ENCODE results near the gene ITSN1. TPM values are rescaled to one million over a fixed set of nuclear protein-coding genes. Genes with fewer than 3 reads are reported as not detected.

ITSN1 gene
- total RNA-seq, 1 donor from 2014 or later, result 41.9 TPM

DNA sequence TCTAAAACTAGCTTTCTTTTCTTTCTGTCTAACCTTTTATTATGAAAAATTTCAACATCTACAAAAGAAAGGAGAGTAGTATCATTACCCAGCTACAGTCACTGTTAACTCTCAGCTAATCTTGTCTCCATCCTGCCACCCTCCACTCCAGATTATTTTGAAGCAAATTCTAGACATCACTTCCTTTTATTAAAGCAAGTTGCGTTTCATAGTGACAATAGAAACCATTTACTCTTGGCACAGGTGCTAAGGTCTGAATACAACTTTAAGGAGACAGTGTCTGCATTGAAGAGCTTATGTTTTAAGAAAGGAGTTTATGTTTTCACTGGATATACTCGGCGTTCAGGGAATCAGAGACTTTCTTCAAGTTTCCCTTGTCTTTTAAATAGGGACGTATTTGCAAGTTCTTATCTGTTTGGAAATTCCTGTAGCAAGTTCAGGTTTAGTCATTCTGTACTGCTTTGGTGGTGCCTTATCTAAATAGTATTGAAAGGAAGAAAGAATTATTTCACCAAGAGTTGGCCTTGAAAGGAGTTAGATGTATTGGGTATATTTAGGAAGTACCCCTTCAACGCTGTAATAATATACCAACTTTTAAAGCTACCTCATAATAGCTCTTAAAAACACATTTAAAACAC, 42.7 kb downstream of the ITSN1 start:
- no peak overlapping the region for H3K4me3 ChIP-seq
- DNase-seq, result no peak
- intact Hi-C loops (cut with micrococcal nuclease), result no loop called here
- H3K36me3 ChIP-seq, result no peaks in the 10 kb centered on the region
- peak overlapping the region; percentile 45 for H3K27ac ChIP-seq (replicated peaks)
- H3K27me3 ChIP-seq (ENCODE audit: low read depth), result no peaks in the 10 kb centered on the region
- no peaks in the 10 kb centered on the region for H3K9me3 ChIP-seq (replicated peaks)
- H3K4me1 ChIP-seq, result peaks cover 72% of the 10 kb centered on the region
- TF ChIP-seq, protein P1, sequence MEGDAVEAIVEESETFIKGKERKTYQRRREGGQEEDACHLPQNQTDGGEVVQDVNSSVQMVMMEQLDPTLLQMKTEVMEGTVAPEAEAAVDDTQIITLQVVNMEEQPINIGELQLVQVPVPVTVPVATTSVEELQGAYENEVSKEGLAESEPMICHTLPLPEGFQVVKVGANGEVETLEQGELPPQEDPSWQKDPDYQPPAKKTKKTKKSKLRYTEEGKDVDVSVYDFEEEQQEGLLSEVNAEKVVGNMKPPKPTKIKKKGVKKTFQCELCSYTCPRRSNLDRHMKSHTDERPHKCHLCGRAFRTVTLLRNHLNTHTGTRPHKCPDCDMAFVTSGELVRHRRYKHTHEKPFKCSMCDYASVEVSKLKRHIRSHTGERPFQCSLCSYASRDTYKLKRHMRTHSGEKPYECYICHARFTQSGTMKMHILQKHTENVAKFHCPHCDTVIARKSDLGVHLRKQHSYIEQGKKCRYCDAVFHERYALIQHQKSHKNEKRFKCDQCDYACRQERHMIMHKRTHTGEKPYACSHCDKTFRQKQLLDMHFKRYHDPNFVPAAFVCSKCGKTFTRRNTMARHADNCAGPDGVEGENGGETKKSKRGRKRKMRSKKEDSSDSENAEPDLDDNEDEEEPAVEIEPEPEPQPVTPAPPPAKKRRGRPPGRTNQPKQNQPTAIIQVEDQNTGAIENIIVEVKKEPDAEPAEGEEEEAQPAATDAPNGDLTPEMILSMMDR (IDR thresholded peaks at IDR 0.05; ENCODE audit: borderline replicate concordance), result no peak

GRCh38 chr21:33685613-33686197, 43.4 kb downstream of the ITSN1 start:
- peaks cover 72% of the 10 kb centered on the region for H3K4me1 ChIP-seq
- H3K36me3 ChIP-seq, result no peaks in the 10 kb centered on the region
- no peaks in the 10 kb centered on the region for H3K27me3 ChIP-seq (ENCODE audit: low read depth)
- H3K27ac ChIP-seq (replicated peaks), result peak overlapping the region; percentile 45
- TF ChIP-seq, protein P1 (IDR thresholded peaks at IDR 0.05; ENCODE audit: borderline replicate concordance), result no peak
- no peaks in the 10 kb centered on the region for H3K9me3 ChIP-seq (replicated peaks)
- intact Hi-C loops (cut with micrococcal nuclease), result no loop called here
- DNase-seq, result no peak
- no peak overlapping the region for H3K4me3 ChIP-seq

- Histone ChIP-seq H3K36me3 (no peaks in the 10 kb centered on the region), H3K27me3 (ENCODE audit: low read depth) (no peaks in the 10 kb centered on the region), H3K27ac (replicated peaks) (peak overlapping the region; percentile 45), H3K4me1 (peaks cover 73% of the 10 kb centered on the region), H3K9me3 (replicated peaks) (no peaks in the 10 kb centered on the region), H3K4me3 (peak overlapping the region; percentile 0)
- TF ChIP-seq, protein P1 (IDR thresholded peaks at IDR 0.05; ENCODE audit: borderline replicate concordance), result no peak
- intact Hi-C loops (cut with micrococcal nuclease), result no loop called here
- no peak for DNase-seq
Observed at GRCh38 chr21:33686386-33686785, 44.1 kb downstream of the ITSN1 start.

- Histone ChIP-seq H3K27me3 (ENCODE audit: low read depth) (no peaks in the 10 kb centered on the region), H3K9me3 (replicated peaks) (no peaks in the 10 kb centered on the region), H3K36me3 (no peaks in the 10 kb centered on the region), H3K4me1 (peaks cover 84% of the 10 kb centered on the region), H3K4me3 (no peak overlapping the region), H3K27ac (replicated peaks) (peak overlapping the region; percentile 36)
- TF ChIP-seq, protein P1 (IDR thresholded peaks at IDR 0.05; ENCODE audit: borderline replicate concordance), result no peak
- intact Hi-C loops (cut with micrococcal nuclease), result no loop called here
- DNase-seq, result no peak
Observed at GRCh38 chr21:33687634-33688033, 45.3 kb downstream of the ITSN1 start.

DNA sequence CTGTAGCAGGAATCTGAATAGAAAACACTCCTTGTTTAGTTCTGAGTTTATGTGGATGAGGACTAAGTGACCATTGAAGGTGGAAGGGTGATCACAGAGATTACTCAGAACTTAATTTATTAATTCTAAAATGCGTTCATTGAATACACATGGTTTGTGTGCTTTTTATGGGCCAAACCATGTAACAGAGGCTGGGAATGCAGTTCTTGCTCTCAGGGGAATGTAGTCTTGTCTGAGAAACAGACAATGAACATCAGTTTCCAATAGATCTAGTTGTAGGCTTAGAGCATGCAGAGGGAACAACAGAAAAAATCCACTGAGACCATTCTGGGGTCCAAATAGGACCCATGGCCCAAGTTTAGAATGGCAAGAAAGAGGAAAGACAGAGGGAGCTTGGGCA, 46.1 kb downstream of the ITSN1 start:
- Histone ChIP-seq H3K36me3 (no peaks in the 10 kb centered on the region), H3K27me3 (ENCODE audit: low read depth) (no peaks in the 10 kb centered on the region), H3K4me1 (peaks cover 76% of the 10 kb centered on the region), H3K4me3 (no peak overlapping the region), H3K9me3 (replicated peaks) (no peaks in the 10 kb centered on the region), H3K27ac (replicated peaks) (peak overlapping the region; percentile 36)
- intact Hi-C loops (cut with micrococcal nuclease), result no loop called here
- TF ChIP-seq, protein P1 (IDR thresholded peaks at IDR 0.05; ENCODE audit: borderline replicate concordance), result no peak
- DNase-seq, result no peak
